ENCODE measurements around the gene GNAT1. TPM values are rescaled to one million over a fixed set of nuclear protein-coding genes. Genes with fewer than 3 reads are reported as not detected.
"Not testable (repeated sequence)": the region's sequence is repeated elsewhere in the genome, so short reads cannot be mapped to it uniquely, and the experiment has no call there.

The GNAT1 gene
- total RNA-seq, 2 donors from 2014 or later = 0.54 TPM; not detected in 1

- peaks cover 7 to 22% of the 10 kb centered on the region in 2 donors for H3K4me1 ChIP-seq (ENCODE audit: control insufficient read depth in 1 of 2, low read depth in 2 of 2)
- ATAC-seq (ENCODE audit: insufficient number of reproducible peaks, low FRiP score, low read depth) (peak; percentile 36), DNase-seq (ENCODE audit: low spot score) (no peak)
- H3K36me3 ChIP-seq = no peaks in the 10 kb centered on the region
- H3K27ac ChIP-seq = peak overlapping the region in 1 of 2 donors; percentile 58
- H3K27me3 ChIP-seq (replicated peaks; ENCODE audit: insufficient read depth) = no peaks in the 10 kb centered on the region
- H3K4me3 ChIP-seq = peak overlapping the region; percentile 94
- peak; percentile 90 for TF ChIP-seq CTCF (IDR thresholded peaks at IDR 0.05)
- no peaks in the 10 kb centered on the region for H3K9me3 ChIP-seq
These were observed 36.2 kb downstream of the GNAT1 start for GRCh38 chr3:50227390-50228183.

- DNase-seq (ENCODE audit: low spot score); H3K27ac ChIP-seq; H3K36me3 ChIP-seq; H3K27me3 ChIP-seq (replicated peaks; ENCODE audit: insufficient read depth); ATAC-seq (ENCODE audit: insufficient number of reproducible peaks, low FRiP score, low read depth); H3K9me3 ChIP-seq: not testable (repeated sequence)
- Histone ChIP-seq H3K4me1 (ENCODE audit: control insufficient read depth in 1 of 2, low read depth in 2 of 2) (peaks cover 7 to 22% of the 10 kb centered on the region in 2 donors), H3K4me3 (peak overlapping the region; percentile 94)
These were observed 36.9 kb downstream of the GNAT1 start for GRCh38 chr3:50228184-50228763.

- ATAC-seq (ENCODE audit: insufficient number of reproducible peaks, low FRiP score, low read depth) (no peak), DNase-seq (ENCODE audit: low spot score) (no peak)
- no peak for TF ChIP-seq CTCF (IDR thresholded peaks at IDR 0.05)
- Histone ChIP-seq H3K27me3 (replicated peaks; ENCODE audit: insufficient read depth) (no peaks in the 10 kb centered on the region), H3K36me3 (no peaks in the 10 kb centered on the region), H3K4me3 (no peak overlapping the region), H3K27ac (no peak overlapping the region), H3K4me1 (ENCODE audit: control insufficient read depth in 1 of 2, low read depth in 2 of 2) (peaks cover 7 to 22% of the 10 kb centered on the region in 2 donors), H3K9me3 (no peaks in the 10 kb centered on the region)
These were observed 38.1 kb downstream of the GNAT1 start for GRCh38 chr3:50229490-50229889.

GRCh38 chr3:50230104-50230793 is 38.8 kb downstream of the GNAT1 start:
- no peak for TF ChIP-seq CTCF (IDR thresholded peaks at IDR 0.05)
- Histone ChIP-seq H3K36me3 (no peaks in the 10 kb centered on the region), H3K4me1 (ENCODE audit: control insufficient read depth in 1 of 2, low read depth in 2 of 2) (peaks cover 7 to 26% of the 10 kb centered on the region in 2 donors), H3K9me3 (no peaks in the 10 kb centered on the region), H3K27ac (peak overlapping the region in 1 of 2 donors; percentile 17), H3K4me3 (no peak overlapping the region), H3K27me3 (replicated peaks; ENCODE audit: insufficient read depth) (no peaks in the 10 kb centered on the region)
- ATAC-seq (ENCODE audit: insufficient number of reproducible peaks, low FRiP score, low read depth) = no peak
- DNase-seq (ENCODE audit: low spot score) = no peak

- no peak overlapping the region for H3K4me3 ChIP-seq
- no peak for TF ChIP-seq CTCF (IDR thresholded peaks at IDR 0.05)
- H3K9me3 ChIP-seq = no peaks in the 10 kb centered on the region
- no peaks in the 10 kb centered on the region for H3K27me3 ChIP-seq (replicated peaks; ENCODE audit: insufficient read depth)
- DNase-seq (ENCODE audit: low spot score) = no peak
- peak overlapping the region in 1 of 2 donors; percentile 17 for H3K27ac ChIP-seq
- no peak for ATAC-seq (ENCODE audit: insufficient number of reproducible peaks, low FRiP score, low read depth)
- H3K36me3 ChIP-seq = no peaks in the 10 kb centered on the region
- H3K4me1 ChIP-seq (ENCODE audit: control insufficient read depth in 1 of 2, low read depth in 2 of 2) = peaks cover 7 to 29% of the 10 kb centered on the region in 2 donors
These were observed 39.4 kb downstream of the GNAT1 start for GRCh38 chr3:50230794-50231125.
